OCI-LY7 (cell line): Measurements from ENCODE around the gene FUT7.

ENCODE experiments used
- EZH2phosphoT487 ChIP-seq: fragments of 200-600 bp; sonication (generic); IDR thresholded peaks from 2 replicates; pipeline ENCODE4 v1.6.1; 2018; ENCODE audit warnings: low read depth, borderline replicate concordance, mild to moderate bottlenecking, mixed run types, antibody characterized with exemption, low read length, moderate library complexity, mixed read lengths
- TF ChIP-seq, protein P1 (sequence below): fragments of 200-600 bp; sonication (generic); conservative IDR thresholded peaks from 2 replicates; pipeline ENCODE4 v1.5.1; 2014; ENCODE audit warnings: mild to moderate bottlenecking, antibody characterized with exemption, low read length, moderate library complexity, mixed read lengths

DNA sequence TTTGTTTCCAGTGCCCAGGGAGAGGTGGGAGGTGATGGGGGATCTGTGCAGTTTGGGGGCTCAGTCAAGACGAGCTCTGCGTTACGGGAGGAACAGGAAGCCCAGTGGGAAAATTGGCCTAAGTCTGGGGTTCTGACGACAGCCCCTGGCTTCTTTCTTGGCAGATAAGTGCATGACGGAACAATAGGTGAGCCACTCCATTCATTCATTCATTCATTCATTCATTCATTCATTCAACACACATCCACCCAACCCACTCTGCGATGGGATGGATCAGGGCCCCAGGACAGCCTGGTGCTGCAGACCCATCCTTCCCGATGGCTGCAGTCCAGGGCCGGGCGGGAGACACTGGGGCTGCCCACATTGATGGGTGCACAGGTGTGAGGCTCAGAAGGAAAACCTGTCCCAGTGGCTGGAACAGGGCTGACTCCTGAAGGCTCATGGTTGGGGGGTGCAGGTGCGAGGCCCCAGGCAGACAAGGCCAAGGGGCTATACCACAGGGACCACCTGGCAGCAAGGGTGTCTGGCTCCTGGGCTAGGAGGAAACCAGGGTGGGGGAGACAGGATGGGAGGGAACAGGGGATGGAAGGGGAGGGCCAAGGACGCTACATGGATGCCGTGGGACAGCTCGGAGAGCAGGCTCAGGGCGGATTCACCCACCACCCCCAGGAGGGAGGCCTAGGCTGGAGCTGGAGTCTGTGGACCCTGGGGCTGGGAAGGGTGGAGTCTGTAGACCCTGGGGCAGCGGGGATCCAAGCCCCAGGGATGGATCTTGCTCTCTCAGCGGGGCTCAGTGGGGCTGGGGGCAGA, 51.0 kb downstream of the FUT7 start:
- TF ChIP-seq, protein P1, sequence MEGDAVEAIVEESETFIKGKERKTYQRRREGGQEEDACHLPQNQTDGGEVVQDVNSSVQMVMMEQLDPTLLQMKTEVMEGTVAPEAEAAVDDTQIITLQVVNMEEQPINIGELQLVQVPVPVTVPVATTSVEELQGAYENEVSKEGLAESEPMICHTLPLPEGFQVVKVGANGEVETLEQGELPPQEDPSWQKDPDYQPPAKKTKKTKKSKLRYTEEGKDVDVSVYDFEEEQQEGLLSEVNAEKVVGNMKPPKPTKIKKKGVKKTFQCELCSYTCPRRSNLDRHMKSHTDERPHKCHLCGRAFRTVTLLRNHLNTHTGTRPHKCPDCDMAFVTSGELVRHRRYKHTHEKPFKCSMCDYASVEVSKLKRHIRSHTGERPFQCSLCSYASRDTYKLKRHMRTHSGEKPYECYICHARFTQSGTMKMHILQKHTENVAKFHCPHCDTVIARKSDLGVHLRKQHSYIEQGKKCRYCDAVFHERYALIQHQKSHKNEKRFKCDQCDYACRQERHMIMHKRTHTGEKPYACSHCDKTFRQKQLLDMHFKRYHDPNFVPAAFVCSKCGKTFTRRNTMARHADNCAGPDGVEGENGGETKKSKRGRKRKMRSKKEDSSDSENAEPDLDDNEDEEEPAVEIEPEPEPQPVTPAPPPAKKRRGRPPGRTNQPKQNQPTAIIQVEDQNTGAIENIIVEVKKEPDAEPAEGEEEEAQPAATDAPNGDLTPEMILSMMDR: no peak
- TF ChIP-seq EZH2phosphoT487: no peak
